Astrocyte (in vitro differentiated cells and primary cell): ENCODE results near the gene MIDN.

Source experiments
- EZH2 ChIP-seq: IDR thresholded peaks from 2 replicates; pipeline ENCODE4 v1.6.1; 2012; ENCODE audit warnings: mild to moderate bottlenecking, low read length, inconsistent platforms; ENCODE audit not compliant: insufficient read depth
- TF ChIP-seq, protein P1 (sequence below): IDR thresholded peaks from 2 replicates; pipeline ENCODE4 v1.5.1; 2011; ENCODE audit warnings: low read depth, mild to moderate bottlenecking, inconsistent platforms, low read length, moderate library complexity; ENCODE audit not compliant: insufficient read depth

DNA sequence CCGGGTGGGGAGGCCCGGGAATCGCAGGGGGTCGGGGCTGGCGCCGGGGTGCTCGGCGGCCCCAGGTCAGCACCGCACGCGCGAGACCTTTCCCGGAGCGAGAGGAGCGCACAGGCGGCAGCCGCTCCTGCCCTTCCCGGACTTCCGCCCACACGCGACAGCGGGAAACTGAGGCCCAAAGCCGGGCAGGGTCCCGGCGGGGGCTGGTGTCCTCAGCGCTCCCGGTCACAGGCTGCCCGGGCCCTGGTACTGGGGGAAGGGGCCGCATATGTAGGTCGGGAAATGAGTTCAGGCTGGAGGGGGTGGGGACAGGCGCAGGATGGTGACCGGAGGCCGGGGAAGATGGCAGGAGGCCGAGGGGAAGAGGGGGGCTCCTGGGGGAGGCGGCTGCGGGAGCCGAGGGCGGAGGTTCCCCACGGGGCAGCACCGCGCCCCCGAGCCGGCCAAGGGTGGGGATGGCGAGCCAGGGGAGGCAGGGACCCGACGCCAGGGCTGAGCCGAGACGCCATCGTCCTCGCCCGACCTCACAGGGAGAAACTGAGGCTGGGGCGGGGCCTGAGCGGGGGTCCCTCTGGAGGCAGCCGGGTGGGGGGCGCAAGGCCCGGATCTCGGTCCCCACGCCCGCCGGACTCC, 11.2 kb upstream of the MIDN start:
- TF ChIP-seq, protein P1, sequence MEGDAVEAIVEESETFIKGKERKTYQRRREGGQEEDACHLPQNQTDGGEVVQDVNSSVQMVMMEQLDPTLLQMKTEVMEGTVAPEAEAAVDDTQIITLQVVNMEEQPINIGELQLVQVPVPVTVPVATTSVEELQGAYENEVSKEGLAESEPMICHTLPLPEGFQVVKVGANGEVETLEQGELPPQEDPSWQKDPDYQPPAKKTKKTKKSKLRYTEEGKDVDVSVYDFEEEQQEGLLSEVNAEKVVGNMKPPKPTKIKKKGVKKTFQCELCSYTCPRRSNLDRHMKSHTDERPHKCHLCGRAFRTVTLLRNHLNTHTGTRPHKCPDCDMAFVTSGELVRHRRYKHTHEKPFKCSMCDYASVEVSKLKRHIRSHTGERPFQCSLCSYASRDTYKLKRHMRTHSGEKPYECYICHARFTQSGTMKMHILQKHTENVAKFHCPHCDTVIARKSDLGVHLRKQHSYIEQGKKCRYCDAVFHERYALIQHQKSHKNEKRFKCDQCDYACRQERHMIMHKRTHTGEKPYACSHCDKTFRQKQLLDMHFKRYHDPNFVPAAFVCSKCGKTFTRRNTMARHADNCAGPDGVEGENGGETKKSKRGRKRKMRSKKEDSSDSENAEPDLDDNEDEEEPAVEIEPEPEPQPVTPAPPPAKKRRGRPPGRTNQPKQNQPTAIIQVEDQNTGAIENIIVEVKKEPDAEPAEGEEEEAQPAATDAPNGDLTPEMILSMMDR: no peak
- no peak for TF ChIP-seq EZH2
